Upper lobe of left lung (tissue), 6 donors: ENCODE data around the gene KLHL13. TPM values are rescaled to one million over a fixed set of nuclear protein-coding genes. Genes with fewer than 3 reads are reported as not detected.

Experiments used
- ATAC-seq, 2 donors: fragments of 200-7000 bp; cut with Tn5 transposase; one replicate each; pipeline ENCODE4 v1.9.1; 2022; ENCODE audit warnings: mild to moderate bottlenecking in 2 of 2, moderate library complexity in 2 of 2; ENCODE audit not compliant: low FRiP score in 2 of 2
- DNase-seq, 2 donors: peaks; one replicate each; pipeline ENCODE4 v3.0.0-alpha.2; 2019 to 2020
- H3K27ac ChIP-seq, 4 donors: fragments of 200-600 bp; sonication (generic); one replicate each; pipeline ENCODE4 v1.5.1; 2016 to 2019
- H3K27me3 ChIP-seq, 4 donors: fragments of 200-600 bp; sonication (generic); one replicate each; pipeline ENCODE4 v1.5.1; 2017 to 2019
- H3K36me3 ChIP-seq, 4 donors: fragments of 200-600 bp; sonication (generic); one replicate each; pipeline ENCODE4 v1.5.1; 2016 to 2019
- H3K4me1 ChIP-seq, 4 donors: fragments of 200-600 bp; sonication (generic); one replicate each; pipeline ENCODE4 v1.5.1; 2018 to 2019
- H3K4me3 ChIP-seq, 4 donors: fragments of 200-600 bp; sonication (generic); one replicate each; pipeline ENCODE4 v1.5.1; 2017 to 2019; ENCODE audit warnings: mild to moderate bottlenecking in 2 of 4, moderate library complexity in 1 of 4
- H3K9me3 ChIP-seq, 4 donors: fragments of 200-600 bp; sonication (generic); one replicate each; pipeline ENCODE4 v1.5.1; 2018 to 2019
- EP300 ChIP-seq, 4 donors: sonication (generic); formaldehyde crosslinking; IDR thresholded peaks; one replicate each; pipeline ENCODE4 v1.5.1; 2017; ENCODE audit warnings: antibody characterized with exemption in 4 of 4, control low read depth in 2 of 4
- POLR2A ChIP-seq, 4 donors: fragments of 450-650 bp; IDR thresholded peaks; one replicate each; pipeline ENCODE4 v1.5.1; 2016 to 2017; ENCODE audit warnings: antibody characterized with exemption in 4 of 4, mild to moderate bottlenecking in 2 of 4
- POLR2AphosphoS5 ChIP-seq, 2 donors: sonication (generic); formaldehyde crosslinking; IDR thresholded peaks; one replicate each; pipeline ENCODE4 v1.5.1; 2017; ENCODE audit warnings: antibody characterized with exemption in 2 of 2
- WGBS, 2 donors: methylation state at CpG; one replicate each; pipeline ENCODE4 v1.1.5; 2017 to 2018; 5-methylcytosine and 5-hydroxymethylcytosine counted together
- total RNA-seq, 6 donors: library from RNA; depleted of rRNA in 4 of 6; stranded (reverse); fragments of >200 nt in 4 of 6; gene quantifications; one replicate each; pipeline versions ENCODE4 v1.1.0 to v1.2.1, GENCODE V29; 2016 to 2021
- TF ChIP-seq, protein P1 (sequence below), 6 experiments: fragments of 450-650 bp in 4 of 6; fragments of 200-600 bp in 2 of 6; sonication (generic) in 2 of 6; IDR thresholded peaks; one replicate each; pipeline ENCODE4 v1.5.1; 2016 to 2019; ENCODE audit warnings: antibody characterized with exemption in 6 of 6
- donor health status: DM: no; HTN: no; CAD: no; lungs with moderate emphysema.
- donor health status: DM: no; HTN: yes; CAD: no; lungs with severe emphysema.

The KLHL13 gene
- total RNA-seq, 6 donors from 2014 or later = 0.63 to 3.8 (median 0.89) TPM; not detected in 1

- H3K9me3 ChIP-seq = no peaks in the 10 kb centered on the region
- 85 to 98% methylated on average over 2 of the region's 2 CpGs for WGBS, 2 donors
- no peak overlapping the region for H3K4me3 ChIP-seq
- H3K4me1 ChIP-seq = no peaks in the 10 kb centered on the region
- no peak overlapping the region for H3K27ac ChIP-seq
- DNase-seq (no peak), ATAC-seq (no peak)
- H3K27me3 ChIP-seq = no peaks in the 10 kb centered on the region
- no peaks in the 10 kb centered on the region for H3K36me3 ChIP-seq
- TF ChIP-seq, protein P1, sequence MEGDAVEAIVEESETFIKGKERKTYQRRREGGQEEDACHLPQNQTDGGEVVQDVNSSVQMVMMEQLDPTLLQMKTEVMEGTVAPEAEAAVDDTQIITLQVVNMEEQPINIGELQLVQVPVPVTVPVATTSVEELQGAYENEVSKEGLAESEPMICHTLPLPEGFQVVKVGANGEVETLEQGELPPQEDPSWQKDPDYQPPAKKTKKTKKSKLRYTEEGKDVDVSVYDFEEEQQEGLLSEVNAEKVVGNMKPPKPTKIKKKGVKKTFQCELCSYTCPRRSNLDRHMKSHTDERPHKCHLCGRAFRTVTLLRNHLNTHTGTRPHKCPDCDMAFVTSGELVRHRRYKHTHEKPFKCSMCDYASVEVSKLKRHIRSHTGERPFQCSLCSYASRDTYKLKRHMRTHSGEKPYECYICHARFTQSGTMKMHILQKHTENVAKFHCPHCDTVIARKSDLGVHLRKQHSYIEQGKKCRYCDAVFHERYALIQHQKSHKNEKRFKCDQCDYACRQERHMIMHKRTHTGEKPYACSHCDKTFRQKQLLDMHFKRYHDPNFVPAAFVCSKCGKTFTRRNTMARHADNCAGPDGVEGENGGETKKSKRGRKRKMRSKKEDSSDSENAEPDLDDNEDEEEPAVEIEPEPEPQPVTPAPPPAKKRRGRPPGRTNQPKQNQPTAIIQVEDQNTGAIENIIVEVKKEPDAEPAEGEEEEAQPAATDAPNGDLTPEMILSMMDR (IDR thresholded peaks at IDR 0.05) = no peak
- TF ChIP-seq POLR2AphosphoS5 (IDR thresholded peaks at IDR 0.05) = no peak
- no peak for TF ChIP-seq EP300 (IDR thresholded peaks at IDR 0.05)
- TF ChIP-seq POLR2A (IDR thresholded peaks at IDR 0.05) = no peak
Measured at GRCh38 chrX:118058924-118059323, 57.7 kb downstream of the KLHL13 start.

DNA sequence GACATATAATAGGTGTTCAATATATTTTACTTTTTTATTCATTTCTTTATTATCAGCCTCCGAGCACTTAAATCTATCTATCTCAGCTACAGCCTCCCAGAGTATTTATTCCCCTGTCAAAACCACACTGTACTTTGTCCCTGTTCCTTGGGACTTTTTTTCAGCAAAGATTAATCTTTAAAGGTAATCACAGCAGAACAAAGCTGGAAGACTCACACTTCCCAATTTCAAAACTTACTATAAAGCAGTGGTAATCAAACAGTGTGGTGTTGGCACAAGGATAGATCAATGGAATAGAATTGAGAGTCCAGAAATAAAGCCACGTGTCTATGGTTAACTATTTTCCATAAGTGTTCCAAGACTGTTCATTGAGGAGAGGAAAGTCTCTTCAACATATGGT is 59.7 kb downstream of the KLHL13 start:
- TF ChIP-seq POLR2A (IDR thresholded peaks at IDR 0.05) = no peak
- TF ChIP-seq, protein P1 (IDR thresholded peaks at IDR 0.05) = no peak
- no peak for TF ChIP-seq POLR2AphosphoS5 (IDR thresholded peaks at IDR 0.05)
- TF ChIP-seq EP300 (IDR thresholded peaks at IDR 0.05) = no peak
- DNase-seq (no peak), ATAC-seq (no peak)
- H3K27ac ChIP-seq = no peak overlapping the region
- no peaks in the 10 kb centered on the region for H3K9me3 ChIP-seq
- H3K4me3 ChIP-seq = no peak overlapping the region
- WGBS, 2 donors = 54 to 81% methylated on average over 2 of the region's 2 CpGs
- H3K27me3 ChIP-seq = no peaks in the 10 kb centered on the region
- no peaks in the 10 kb centered on the region for H3K36me3 ChIP-seq
- no peaks in the 10 kb centered on the region for H3K4me1 ChIP-seq

- H3K4me1 ChIP-seq = no peaks in the 10 kb centered on the region
- no peaks in the 10 kb centered on the region for H3K27me3 ChIP-seq
- H3K36me3 ChIP-seq = no peaks in the 10 kb centered on the region
- 40 to 64% methylated on average over 1 of the region's 1 CpG for WGBS, 2 donors
- no peak for DNase-seq
- H3K4me3 ChIP-seq = no peak overlapping the region
- no peak for ATAC-seq
- TF ChIP-seq POLR2A (IDR thresholded peaks at IDR 0.05) = no peak
- TF ChIP-seq, protein P1 (IDR thresholded peaks at IDR 0.05) = no peak
- TF ChIP-seq EP300 (IDR thresholded peaks at IDR 0.05) = no peak
- no peak for TF ChIP-seq POLR2AphosphoS5 (IDR thresholded peaks at IDR 0.05)
- no peaks in the 10 kb centered on the region for H3K9me3 ChIP-seq
- H3K27ac ChIP-seq = no peak overlapping the region
Measured at GRCh38 chrX:118049713-118050112, 66.9 kb downstream of the KLHL13 start.

DNA sequence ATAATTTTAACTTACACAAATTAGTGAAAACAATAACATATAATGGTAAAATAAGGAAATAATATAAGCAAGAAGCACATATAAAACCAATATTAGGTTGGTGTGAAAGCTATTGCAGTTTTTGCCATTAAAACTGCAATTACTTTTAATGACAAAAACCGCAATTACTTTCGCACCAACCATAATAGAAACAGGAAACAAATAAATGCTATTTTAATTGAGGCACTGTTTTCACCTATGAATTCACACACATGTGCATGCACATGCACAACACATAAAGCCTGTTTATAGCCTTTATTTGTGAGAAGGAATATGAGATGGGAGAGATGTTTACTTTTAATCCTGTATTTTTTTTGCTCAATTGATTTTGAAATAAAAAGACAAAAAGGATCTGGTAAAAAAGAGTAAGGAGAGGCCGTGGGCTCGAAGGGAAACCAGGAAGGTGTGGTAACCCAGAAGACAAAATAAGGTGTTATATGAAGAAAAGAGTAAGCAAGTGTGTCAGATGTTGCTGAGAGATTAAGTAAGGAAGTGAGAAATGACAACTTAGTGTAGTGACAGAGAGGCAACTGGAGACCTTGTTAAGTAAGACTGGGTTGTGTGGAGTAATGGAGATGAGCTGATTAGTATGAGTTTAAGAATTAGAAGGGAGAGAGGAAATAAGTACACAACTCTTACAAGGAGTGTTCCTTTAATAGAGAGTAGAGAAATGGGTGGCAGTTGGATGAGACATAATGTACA is 69.0 kb downstream of the KLHL13 start:
- Histone ChIP-seq H3K27ac (no peak overlapping the region), H3K27me3 (no peaks in the 10 kb centered on the region), H3K4me3 (no peak overlapping the region), H3K36me3 (no peaks in the 10 kb centered on the region), H3K4me1 (no peaks in the 10 kb centered on the region), H3K9me3 (peaks cover 0 to 3% (median 0%) of the 10 kb centered on the region in 4 donors)
- DNase-seq (no peak), ATAC-seq (no peak)
- no peak for TF ChIP-seq EP300 (IDR thresholded peaks at IDR 0.05)
- no peak for TF ChIP-seq POLR2AphosphoS5 (IDR thresholded peaks at IDR 0.05)
- TF ChIP-seq POLR2A (IDR thresholded peaks at IDR 0.05) = no peak
- TF ChIP-seq, protein P1 (IDR thresholded peaks at IDR 0.05) = no peak
- 49 to 59% methylated on average over 4 of the region's 4 CpGs for WGBS, 2 donors

- Histone ChIP-seq H3K9me3 (peaks cover 0 to 3% (median 0%) of the 10 kb centered on the region in 4 donors), H3K4me1 (no peaks in the 10 kb centered on the region), H3K27ac (no peak overlapping the region), H3K27me3 (no peaks in the 10 kb centered on the region), H3K36me3 (no peaks in the 10 kb centered on the region), H3K4me3 (no peak overlapping the region)
- 93% methylated on average over 1 of the region's 1 CpG; no CpG with 5 or more reads in 1 of the 2 donors for WGBS, 2 donors
- no peak for TF ChIP-seq POLR2A (IDR thresholded peaks at IDR 0.05)
- TF ChIP-seq EP300 (IDR thresholded peaks at IDR 0.05) = no peak
- no peak for TF ChIP-seq POLR2AphosphoS5 (IDR thresholded peaks at IDR 0.05)
- TF ChIP-seq, protein P1 (IDR thresholded peaks at IDR 0.05) = no peak
- no peak for ATAC-seq
- no peak for DNase-seq
Measured at GRCh38 chrX:118039591-118039990, 77.0 kb downstream of the KLHL13 start.
